ENCODE results near the gene BTBD9. TPM values are rescaled to one million over a fixed set of nuclear protein-coding genes. Genes with fewer than 3 reads are reported as not detected.
A peak's percentile ranks its signal among the peaks of the same experiment; 100 is the strongest.
"Not testable (repeated sequence)": the region's sequence is repeated elsewhere in the genome, so short reads cannot be mapped to it uniquely, and the experiment has no call there.

Gene BTBD9
- total and polyA plus RNA-seq, 7 experiments from 2014 or later: 12.7 to 58.8 (median 37.8) TPM

GRCh38 chr6:38427492-38428210, 212.1 kb downstream of the BTBD9 start:
- no peak for ATAC-seq
- ChIA-PET CTCF (no interaction called here), POLR2A (no interaction called here)
- H3K36me3 ChIP-seq (ENCODE audit: control insufficient read depth in 2 of 3, insufficient read depth in 3 of 3, low read length in 3 of 3): no peaks in the 10 kb centered on the region
- no peak overlapping the region for H3K27ac ChIP-seq (ENCODE audit: low read depth, low read length)
- no peaks in the 10 kb centered on the region for H3K4me1 ChIP-seq (ENCODE audit: control insufficient read depth in 2 of 2, insufficient read depth in 2 of 2, low read length in 2 of 2)
- Mint-ChIP-seq H3K9me3 (peaks cover 0 to 2% (median 0%) of the 10 kb centered on the region in 11 donors), H3K27me3 (no peaks in the 10 kb centered on the region), H3K4me1 (peaks cover 0 to 8% (median 0%) of the 10 kb centered on the region in 7 donors), H3K27ac (no peak overlapping the region), H3K4me3 (no peak overlapping the region), H3K36me3 (peaks cover 2 to 44% (median 29%) of the 10 kb centered on the region in 5 donors)
- no peak overlapping the region for H3K4me3 ChIP-seq (ENCODE audit: low read length)
- no peak for DNase-seq
- intact Hi-C loops (cut with micrococcal nuclease): no loop called here
- H3K27me3 ChIP-seq (ENCODE audit: control insufficient read depth in 2 of 2, insufficient read depth in 2 of 2, low read length in 2 of 2): no peaks in the 10 kb centered on the region
- no peaks in the 10 kb centered on the region for H3K9me3 ChIP-seq (ENCODE audit: control insufficient read depth in 2 of 3, low read length in 3 of 3)

GRCh38 chr6:38425788-38426488, 213.8 kb downstream of the BTBD9 start:
- H3K4me3 Mint-ChIP-seq; POLR2A ChIA-PET; DNase-seq; H3K9me3 Mint-ChIP-seq; H3K4me1 Mint-ChIP-seq; ATAC-seq; H3K4me3 ChIP-seq (ENCODE audit: low read length); H3K9me3 ChIP-seq (ENCODE audit: control insufficient read depth in 2 of 3, low read length in 3 of 3); H3K27ac ChIP-seq (ENCODE audit: low read depth, low read length); H3K36me3 ChIP-seq (ENCODE audit: control insufficient read depth in 2 of 3, insufficient read depth in 3 of 3, low read length in 3 of 3); H3K27me3 Mint-ChIP-seq; H3K4me1 ChIP-seq (ENCODE audit: control insufficient read depth in 2 of 2, insufficient read depth in 2 of 2, low read length in 2 of 2); intact Hi-C loops (cut with micrococcal nuclease); H3K27me3 ChIP-seq (ENCODE audit: control insufficient read depth in 2 of 2, insufficient read depth in 2 of 2, low read length in 2 of 2): not testable (repeated sequence)
- H3K27ac Mint-ChIP-seq: peak overlapping the region in 1 of 9 donors; percentile 41
- H3K36me3 Mint-ChIP-seq: peaks cover 0 to 35% (median 23%) of the 10 kb centered on the region in 5 donors
- CTCF ChIA-PET: interaction anchor here (0.6 kb wide), 1 partner anchor 209 kb away, joined by 5 read pairs; no protein-coding TSS in a partner anchor

GRCh38 chr6:38423746-38424145, 216.0 kb downstream of the BTBD9 start:
- ChIA-PET CTCF (no interaction called here), POLR2A (no interaction called here)
- DNase-seq (no peak), ATAC-seq (no peak)
- H3K27me3 ChIP-seq (ENCODE audit: control insufficient read depth in 2 of 2, insufficient read depth in 2 of 2, low read length in 2 of 2): no peaks in the 10 kb centered on the region
- H3K9me3 ChIP-seq (ENCODE audit: control insufficient read depth in 2 of 3, low read length in 3 of 3): no peaks in the 10 kb centered on the region
- Mint-ChIP-seq H3K4me3 (no peak overlapping the region), H3K27me3 (no peaks in the 10 kb centered on the region), H3K27ac (no peak overlapping the region), H3K36me3 (peaks cover 0 to 25% (median 15%) of the 10 kb centered on the region in 5 donors), H3K4me1 (peaks cover 0 to 8% (median 0%) of the 10 kb centered on the region in 7 donors), H3K9me3 (no peaks in the 10 kb centered on the region)
- intact Hi-C loops (cut with micrococcal nuclease): no loop called here
- H3K4me1 ChIP-seq (ENCODE audit: control insufficient read depth in 2 of 2, insufficient read depth in 2 of 2, low read length in 2 of 2): no peaks in the 10 kb centered on the region
- no peak overlapping the region for H3K4me3 ChIP-seq (ENCODE audit: low read length)
- no peaks in the 10 kb centered on the region for H3K36me3 ChIP-seq (ENCODE audit: control insufficient read depth in 2 of 3, insufficient read depth in 3 of 3, low read length in 3 of 3)
- H3K27ac ChIP-seq (ENCODE audit: low read depth, low read length): no peak overlapping the region

GRCh38 chr6:38420207-38420606, 219.5 kb downstream of the BTBD9 start:
- intact Hi-C loops (cut with micrococcal nuclease): no loop called here
- H3K27me3 Mint-ChIP-seq: no peaks in the 10 kb centered on the region
- peaks cover 0 to 9% (median 0%) of the 10 kb centered on the region in 5 donors for H3K36me3 Mint-ChIP-seq
- H3K9me3 Mint-ChIP-seq: peaks cover 0 to 3% (median 0%) of the 10 kb centered on the region in 11 donors
- H3K27ac ChIP-seq (ENCODE audit: low read depth, low read length): no peak overlapping the region
- no peak overlapping the region for H3K27ac Mint-ChIP-seq
- no peaks in the 10 kb centered on the region for H3K4me1 ChIP-seq (ENCODE audit: control insufficient read depth in 2 of 2, insufficient read depth in 2 of 2, low read length in 2 of 2)
- CTCF ChIA-PET: no interaction called here
- DNase-seq (no peak), ATAC-seq (no peak)
- no peaks in the 10 kb centered on the region for H3K36me3 ChIP-seq (ENCODE audit: control insufficient read depth in 2 of 3, insufficient read depth in 3 of 3, low read length in 3 of 3)
- no peaks in the 10 kb centered on the region for H3K27me3 ChIP-seq (ENCODE audit: control insufficient read depth in 2 of 2, insufficient read depth in 2 of 2, low read length in 2 of 2)
- H3K4me1 Mint-ChIP-seq: no peaks in the 10 kb centered on the region
- no peak overlapping the region for H3K4me3 Mint-ChIP-seq
- no peak overlapping the region for H3K4me3 ChIP-seq (ENCODE audit: low read length)
- POLR2A ChIA-PET: no interaction called here
- H3K9me3 ChIP-seq (ENCODE audit: control insufficient read depth in 2 of 3, low read length in 3 of 3): no peaks in the 10 kb centered on the region

GRCh38 chr6:38417521-38417920, 222.2 kb downstream of the BTBD9 start:
- CTCF ChIA-PET: interaction anchor here (0.6 to 0.9 kb wide), 2 partner anchors 10 to 325 kb away, joined by 3 to 4 read pairs; no protein-coding TSS in a partner anchor
- Histone ChIP-seq H3K9me3 (ENCODE audit: control insufficient read depth in 2 of 3, low read length in 3 of 3) (no peaks in the 10 kb centered on the region), H3K27me3 (ENCODE audit: control insufficient read depth in 2 of 2, insufficient read depth in 2 of 2, low read length in 2 of 2) (no peaks in the 10 kb centered on the region), H3K36me3 (ENCODE audit: control insufficient read depth in 2 of 3, insufficient read depth in 3 of 3, low read length in 3 of 3) (no peaks in the 10 kb centered on the region), H3K4me1 (ENCODE audit: control insufficient read depth in 2 of 2, insufficient read depth in 2 of 2, low read length in 2 of 2) (no peaks in the 10 kb centered on the region), H3K4me3 (ENCODE audit: low read length) (no peak overlapping the region), H3K27ac (ENCODE audit: low read depth, low read length) (no peak overlapping the region)
- no peaks in the 10 kb centered on the region for H3K27me3 Mint-ChIP-seq
- H3K36me3 Mint-ChIP-seq: peaks cover 0 to 19% (median 0%) of the 10 kb centered on the region in 5 donors
- H3K27ac Mint-ChIP-seq: no peak overlapping the region
- no peak overlapping the region for H3K4me3 Mint-ChIP-seq
- DNase-seq (no peak), ATAC-seq (no peak)
- POLR2A ChIA-PET: no interaction called here
- peaks cover 0 to 7% (median 0%) of the 10 kb centered on the region in 11 donors for H3K9me3 Mint-ChIP-seq
- intact Hi-C loops (cut with micrococcal nuclease): no loop called here
- H3K4me1 Mint-ChIP-seq: peaks cover 0 to 7% (median 0%) of the 10 kb centered on the region in 7 donors

- H3K9me3 Mint-ChIP-seq: peaks cover 0 to 7% (median 0%) of the 10 kb centered on the region in 11 donors
These were observed 224.3 kb downstream of the BTBD9 start for GRCh38 chr6:38415231-38416005.

More at GRCh38 chr6:38415231-38416005, 224.3 kb downstream of the BTBD9 start:
- ATAC-seq (no peak), DNase-seq (no peak)
- Histone ChIP-seq H3K27ac (ENCODE audit: low read depth, low read length) (no peak overlapping the region), H3K4me1 (ENCODE audit: control insufficient read depth in 2 of 2, insufficient read depth in 2 of 2, low read length in 2 of 2) (no peaks in the 10 kb centered on the region), H3K4me3 (ENCODE audit: low read length) (no peak overlapping the region), H3K27me3 (ENCODE audit: control insufficient read depth in 2 of 2, insufficient read depth in 2 of 2, low read length in 2 of 2) (no peaks in the 10 kb centered on the region), H3K36me3 (ENCODE audit: control insufficient read depth in 2 of 3, insufficient read depth in 3 of 3, low read length in 3 of 3) (no peaks in the 10 kb centered on the region), H3K9me3 (ENCODE audit: control insufficient read depth in 2 of 3, low read length in 3 of 3) (no peaks in the 10 kb centered on the region)
- CTCF ChIA-PET: no interaction called here
- POLR2A ChIA-PET: interaction anchor here (0.6 kb wide), 1 partner anchor 10 kb away, joined by 3 read pairs; no protein-coding TSS in a partner anchor
- no peak overlapping the region for H3K4me3 Mint-ChIP-seq
- peaks cover 0 to 13% (median 0%) of the 10 kb centered on the region in 7 donors for H3K4me1 Mint-ChIP-seq
- intact Hi-C loops (cut with micrococcal nuclease): no loop called here
- H3K36me3 Mint-ChIP-seq: peaks cover 0 to 15% (median 5%) of the 10 kb centered on the region in 5 donors
- no peak overlapping the region for H3K27ac Mint-ChIP-seq
- no peaks in the 10 kb centered on the region for H3K27me3 Mint-ChIP-seq

All from naive thymus-derived CD4-positive, alpha-beta T cell (primary cell).